ENCODE measurements around the gene OGFOD3. TPM values are rescaled to one million over a fixed set of nuclear protein-coding genes. Genes with fewer than 3 reads are reported as not detected.
"Not testable (repeated sequence)": the region's sequence is repeated elsewhere in the genome, so short reads cannot be mapped to it uniquely, and the experiment has no call there.

The OGFOD3 gene
- total RNA-seq, 1 experiment from 2014 or later = 65.0 TPM

DNA sequence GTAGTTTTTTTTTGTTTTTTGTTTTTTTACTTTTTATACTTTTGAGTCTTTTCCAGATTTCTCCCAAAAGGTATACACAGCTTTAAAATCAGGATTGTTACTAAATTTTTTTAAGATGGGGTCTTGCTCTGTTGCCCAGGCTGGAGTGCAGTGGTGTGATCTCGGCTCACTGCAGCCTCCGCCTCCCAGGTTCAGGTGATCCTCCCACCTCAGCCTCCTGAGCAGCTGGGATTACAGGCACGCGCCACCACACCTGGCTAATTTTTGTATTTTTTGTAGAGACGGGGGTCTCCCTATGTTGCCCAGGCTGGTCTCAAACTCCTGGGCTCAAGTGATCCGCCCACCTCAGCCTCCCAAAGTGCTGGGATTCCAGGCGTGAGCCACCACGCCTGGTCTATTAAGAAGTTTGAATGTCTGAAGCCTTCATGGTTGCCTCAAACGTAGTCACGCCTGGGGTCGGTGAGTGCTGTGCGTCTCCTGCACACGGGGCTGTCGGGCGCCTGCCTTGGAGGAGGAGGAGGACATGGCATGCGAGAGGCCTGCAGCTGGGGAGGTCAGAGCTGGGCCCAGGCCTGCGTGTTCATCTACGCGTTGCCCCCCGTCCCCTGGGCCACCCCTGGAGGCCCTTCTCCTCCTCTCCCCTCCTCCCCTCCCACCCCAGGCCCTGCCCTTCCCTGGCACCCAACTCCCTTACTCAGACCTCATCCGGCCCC, 36.0 kb downstream of the OGFOD3 start:
- DNase-seq (ENCODE audit: low spot score); in situ Hi-C loops (cut with HindIII; ENCODE audit: low sequenced_read_pairs): not testable (repeated sequence)

DNA sequence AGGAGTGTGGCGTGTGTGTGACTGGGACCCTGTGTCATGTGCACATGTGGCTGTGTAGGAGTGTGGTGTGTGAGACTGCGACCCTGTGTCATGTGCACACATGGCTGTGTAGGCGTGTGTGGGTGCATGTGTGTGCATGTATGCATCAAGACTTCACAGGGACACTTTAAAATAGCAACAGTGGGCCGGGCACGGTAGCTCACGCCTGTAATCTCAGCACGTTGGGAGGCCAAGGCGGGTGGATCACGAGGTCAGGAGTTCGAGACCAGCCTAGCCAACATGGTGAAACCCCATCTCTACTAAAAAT, 36.7 kb downstream of the OGFOD3 start:
- in situ Hi-C loops (cut with HindIII; ENCODE audit: low sequenced_read_pairs); DNase-seq (ENCODE audit: low spot score): not testable (repeated sequence)

DNA sequence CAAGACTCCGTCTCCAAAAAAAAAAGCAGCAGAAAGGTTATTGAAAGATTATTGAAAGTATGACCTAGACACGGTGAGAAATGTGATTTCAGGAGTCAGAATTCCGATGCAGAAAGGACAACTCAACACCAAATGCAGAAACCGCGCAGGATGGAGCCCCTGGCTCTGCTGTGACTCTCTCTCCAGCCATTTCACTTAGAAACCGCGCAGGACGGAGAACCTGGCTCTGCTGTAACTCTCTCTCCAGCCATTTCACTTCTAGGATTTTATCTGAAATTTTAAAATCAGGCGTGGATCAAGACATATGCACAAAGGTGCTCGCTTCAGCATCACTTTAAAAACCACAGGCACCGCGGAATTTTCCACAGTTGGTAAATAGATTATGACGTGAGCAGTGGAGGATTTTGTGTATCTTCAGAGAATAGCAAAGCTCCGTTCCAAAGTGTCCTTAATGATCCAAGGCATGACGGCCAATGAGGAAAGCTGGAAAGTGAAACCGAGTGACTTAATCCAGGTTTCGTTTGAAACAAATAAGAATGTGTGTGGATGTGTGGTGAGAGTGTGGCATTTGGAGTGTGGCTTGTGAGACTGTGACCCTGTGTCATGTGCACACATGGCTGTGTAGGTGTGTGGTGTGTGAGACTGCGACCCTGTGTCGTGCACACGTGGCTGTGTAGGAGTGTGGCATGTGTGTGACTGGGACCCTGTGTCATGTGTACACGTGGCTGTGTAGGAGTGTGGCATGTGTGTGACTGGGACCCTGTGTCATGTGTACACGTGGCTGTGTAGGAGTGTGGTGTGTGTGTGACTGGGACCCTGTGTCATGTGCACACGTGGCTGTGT, 37.3 kb downstream of the OGFOD3 start:
- no peak for DNase-seq (ENCODE audit: low spot score)

GRCh38 chr17:82378741-82379021, 39.7 kb downstream of the OGFOD3 start:
- in situ Hi-C loops (cut with HindIII; ENCODE audit: low sequenced_read_pairs) = no loop called here
- DNase-seq (ENCODE audit: low spot score) = no peak

More for the DNA sequence above, 37.3 kb downstream of the OGFOD3 start:
- in situ Hi-C loops (cut with HindIII; ENCODE audit: low sequenced_read_pairs) = no loop called here

DNA sequence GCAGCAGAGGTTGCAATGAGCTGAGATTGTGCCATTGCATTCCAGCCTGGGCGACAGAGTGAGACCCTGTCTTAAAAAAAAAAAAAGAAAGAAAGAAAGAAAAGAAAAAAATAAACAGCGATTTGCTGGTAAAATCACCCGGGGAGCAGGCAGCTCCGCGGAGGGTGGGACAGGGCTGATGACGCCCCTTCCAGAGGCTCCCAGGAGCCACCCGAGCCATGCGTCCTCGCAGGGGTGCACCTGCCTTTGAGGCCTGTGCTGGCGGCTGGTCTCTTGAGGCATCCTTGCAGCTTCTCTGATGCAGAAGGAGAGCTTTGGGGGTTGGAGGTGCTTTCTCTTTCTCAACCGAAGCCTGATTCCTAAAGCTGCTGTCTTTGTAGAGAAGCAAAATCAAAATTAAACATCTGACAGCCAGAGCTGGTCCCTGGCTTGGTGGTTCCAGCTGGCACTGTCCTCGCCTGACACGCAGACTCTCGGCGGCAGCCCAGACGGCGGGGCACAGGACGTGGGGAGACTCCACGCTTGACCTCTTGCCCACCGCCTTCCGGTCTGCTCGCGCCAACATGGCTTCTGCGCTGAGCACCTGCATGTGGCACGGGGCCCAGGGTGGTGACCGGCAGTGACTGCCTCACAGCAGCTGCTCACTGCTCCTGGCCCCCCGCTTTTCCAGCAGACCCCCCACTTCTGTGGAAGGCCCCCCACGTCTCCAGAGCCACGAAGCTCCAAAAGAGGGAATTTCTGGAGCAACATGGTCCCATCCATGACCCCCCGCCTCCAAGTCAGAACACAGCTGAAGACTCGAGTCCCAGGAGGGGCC, 40.3 kb downstream of the OGFOD3 start:
- in situ Hi-C loops (cut with HindIII; ENCODE audit: low sequenced_read_pairs) = no loop called here

GRCh38 chr17:82377294-82377693, 41.1 kb downstream of the OGFOD3 start:
- in situ Hi-C loops (cut with HindIII; ENCODE audit: low sequenced_read_pairs); DNase-seq (ENCODE audit: low spot score): not testable (repeated sequence)

More for the DNA sequence above, 40.3 kb downstream of the OGFOD3 start:
- DNase-seq (ENCODE audit: low spot score) = no peak

GRCh38 chr17:82376042-82376730, 42.2 kb downstream of the OGFOD3 start:
- in situ Hi-C loops (cut with HindIII; ENCODE audit: low sequenced_read_pairs) = no loop called here
- no peak for DNase-seq (ENCODE audit: low spot score)

DNA sequence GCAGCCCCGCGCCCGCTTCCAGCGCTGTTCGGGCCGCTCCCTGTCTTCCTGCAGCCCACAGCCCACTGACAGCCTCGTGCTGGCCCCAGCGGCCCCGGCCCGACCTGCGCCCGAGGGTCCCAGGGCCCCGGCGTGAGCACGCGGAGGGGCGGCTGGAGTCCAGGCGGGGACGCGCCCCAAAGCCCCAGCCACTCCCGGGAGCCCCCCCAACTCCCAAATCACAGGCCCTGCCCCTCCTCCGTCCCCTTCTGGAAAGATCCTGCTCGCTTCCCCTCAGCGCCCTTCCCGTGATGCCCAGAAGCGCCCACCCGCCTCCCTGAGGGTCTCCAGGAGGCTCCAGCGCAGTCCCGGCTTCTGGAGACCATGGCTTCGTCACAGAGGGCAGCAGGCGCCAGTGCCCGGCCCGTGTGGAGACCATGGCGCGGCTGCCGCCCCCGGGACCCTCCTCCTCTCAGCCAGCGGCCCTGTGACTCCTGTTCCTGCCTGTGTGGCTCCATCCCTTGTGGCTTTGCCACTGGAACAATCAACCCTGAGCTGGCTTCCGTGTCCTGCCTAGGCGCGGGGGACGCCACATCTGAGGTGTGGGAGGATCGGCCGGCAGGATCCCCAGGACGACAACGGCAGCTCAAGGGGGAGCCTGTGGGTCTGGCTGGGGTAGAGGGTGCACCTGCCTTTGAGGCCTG, 42.9 kb downstream of the OGFOD3 start:
- DNase-seq (ENCODE audit: low spot score) = no peak
- in situ Hi-C loops (cut with HindIII; ENCODE audit: low sequenced_read_pairs) = no loop called here

GRCh38 chr17:82374626-82375331, 43.6 kb downstream of the OGFOD3 start:
- in situ Hi-C loops (cut with HindIII; ENCODE audit: low sequenced_read_pairs) = no loop called here
- no peak for DNase-seq (ENCODE audit: low spot score)

- in situ Hi-C loops (cut with HindIII; ENCODE audit: low sequenced_read_pairs) = no loop called here
- DNase-seq (ENCODE audit: low spot score) = no peak
Measured at GRCh38 chr17:82373731-82374625, 44.4 kb downstream of the OGFOD3 start.

DNA sequence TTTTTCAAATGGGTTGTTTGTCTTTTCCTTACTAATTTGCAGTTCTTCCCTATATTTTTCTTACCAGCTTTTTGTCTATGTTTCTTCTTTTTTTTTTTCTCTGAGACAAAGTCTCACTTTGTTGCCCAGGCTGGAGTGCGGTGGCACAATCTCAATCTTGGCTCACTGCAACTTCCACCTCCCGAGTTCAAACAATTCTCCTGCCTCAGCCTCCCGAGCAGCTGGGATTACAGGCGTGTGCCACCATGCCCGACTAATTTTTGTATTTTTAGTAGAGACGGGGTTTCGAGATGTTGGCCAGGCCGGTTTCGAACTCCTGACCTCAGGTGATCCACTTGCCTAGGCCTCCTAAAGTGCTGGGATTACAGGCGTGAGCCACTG, 45.3 kb downstream of the OGFOD3 start:
- DNase-seq (ENCODE audit: low spot score); in situ Hi-C loops (cut with HindIII; ENCODE audit: low sequenced_read_pairs): not testable (repeated sequence)

DNA sequence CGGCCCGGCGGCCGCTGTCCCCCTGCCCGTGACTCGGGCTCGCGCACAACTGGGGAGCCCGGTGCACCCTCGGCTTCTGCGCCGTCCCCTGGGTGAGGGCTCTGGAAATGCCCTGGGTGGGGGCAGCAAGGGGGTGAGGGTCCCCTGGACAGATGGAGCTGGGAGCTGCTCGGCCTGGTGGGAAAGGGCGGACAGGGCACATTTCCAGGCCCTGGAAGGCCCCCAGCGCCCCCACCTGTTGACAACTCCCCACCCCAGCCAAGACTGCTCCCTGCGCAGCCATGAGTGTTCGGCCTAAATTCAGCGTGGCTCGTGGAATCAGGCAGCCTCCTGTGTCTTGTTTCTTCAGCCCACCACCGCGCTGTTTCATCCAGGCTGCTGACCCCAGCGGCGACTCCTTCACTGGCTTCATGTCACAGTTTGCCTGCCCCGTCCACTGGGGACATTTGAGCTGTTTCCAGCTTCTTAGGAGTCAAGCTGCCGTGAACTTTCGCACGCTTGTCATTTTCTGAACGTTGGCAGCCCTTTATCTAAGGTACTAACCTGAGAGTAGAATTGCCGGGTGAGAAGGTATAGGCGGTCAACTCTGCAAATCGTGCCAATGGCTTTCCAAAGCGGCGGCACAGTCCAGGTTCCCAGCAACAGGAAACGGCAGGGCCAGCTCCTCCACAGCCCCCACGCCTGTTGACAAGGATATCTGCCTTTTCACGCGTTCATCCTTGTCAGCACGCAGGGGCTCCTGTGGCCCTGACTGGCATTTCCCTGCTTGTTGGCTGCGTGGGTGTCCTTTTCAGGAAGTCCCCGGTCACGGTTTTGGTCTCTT, 45.9 kb downstream of the OGFOD3 start:
- DNase-seq (ENCODE audit: low spot score) = no peak
- in situ Hi-C loops (cut with HindIII; ENCODE audit: low sequenced_read_pairs) = no loop called here

- in situ Hi-C loops (cut with HindIII; ENCODE audit: low sequenced_read_pairs) = no loop called here
- DNase-seq (ENCODE audit: low spot score) = no peak
Measured at GRCh38 chr17:82371333-82372248, 46.8 kb downstream of the OGFOD3 start, which contains the start of gene UTS2R. UTS2R (plus strand) TSS chr17:82371765; CDS start chr17:82374325, 2,560 bp downstream.

DNA sequence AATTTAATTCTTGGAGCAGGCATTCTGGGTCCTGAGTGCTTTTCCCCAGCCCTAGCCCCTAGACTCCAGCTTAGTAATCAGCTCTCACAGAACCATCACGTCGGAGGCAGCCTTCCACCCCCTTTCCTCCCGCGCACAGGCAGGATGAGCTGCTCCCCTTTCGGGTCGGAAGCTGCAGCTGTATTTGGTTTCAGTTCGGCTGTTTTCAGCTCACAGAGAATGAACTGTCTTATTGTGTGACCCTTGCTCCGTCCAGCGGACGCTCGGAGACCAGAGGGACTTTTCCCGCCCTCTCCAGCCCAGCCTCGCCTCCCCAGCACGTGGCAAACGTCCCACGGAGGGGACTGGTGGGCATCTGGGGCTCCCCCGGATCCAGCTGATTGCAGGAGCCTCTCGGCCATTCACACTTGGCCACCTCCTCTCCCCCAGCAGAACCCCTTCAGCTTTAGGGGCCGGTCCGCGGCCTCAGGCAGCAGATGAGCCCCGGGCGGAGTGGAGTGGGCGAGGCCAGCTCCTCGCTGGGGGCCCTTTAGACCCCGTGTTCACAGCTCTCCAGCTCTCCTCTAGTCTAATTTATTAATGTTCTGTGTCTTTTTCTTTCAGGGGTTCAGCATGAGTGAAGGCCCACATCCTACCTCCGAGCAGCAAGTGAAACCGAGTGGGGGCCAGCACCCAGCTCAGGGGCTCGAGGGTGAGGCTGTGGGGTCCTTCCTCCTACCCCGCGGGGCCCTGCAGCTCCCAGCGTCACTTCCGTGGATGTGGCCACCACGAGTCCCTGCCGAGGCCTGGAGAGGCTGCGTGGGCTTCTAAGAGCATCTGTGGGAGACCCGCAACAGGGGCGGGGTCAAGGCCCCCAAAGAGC, 47.7 kb downstream of the OGFOD3 start:
- in situ Hi-C loops (cut with HindIII; ENCODE audit: low sequenced_read_pairs) = no loop called here

DNA sequence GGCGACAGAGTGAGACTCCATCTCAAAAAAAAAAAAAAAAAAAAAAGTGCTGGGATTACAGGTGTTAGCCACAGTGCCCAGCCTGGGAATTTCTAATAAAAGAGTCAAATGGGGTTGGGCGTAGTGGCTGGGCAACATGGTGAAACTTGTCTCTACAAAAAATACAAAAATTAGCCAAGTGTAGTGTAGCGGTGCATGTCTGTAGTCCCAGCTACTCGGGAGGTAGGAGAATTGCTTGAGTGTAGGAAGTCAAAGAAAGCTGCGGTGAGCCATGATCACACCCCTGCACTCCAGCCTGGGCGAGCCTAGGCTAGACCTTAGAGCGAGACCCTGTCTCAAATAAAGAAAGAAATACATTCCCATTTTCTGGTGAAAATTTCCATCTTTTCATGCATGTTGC, 49.2 kb downstream of the OGFOD3 start:
- DNase-seq (ENCODE audit: low spot score) = no peak
- in situ Hi-C loops (cut with HindIII; ENCODE audit: low sequenced_read_pairs) = no loop called here

More for the DNA sequence above, 47.7 kb downstream of the OGFOD3 start:
- DNase-seq (ENCODE audit: low spot score) = no peak
